Measurements from ENCODE around the gene EFHB.

GRCh38 chr3:19911452-19911851 is 22.6 kb downstream of the EFHB start:
- TF ChIP-seq, protein P1, sequence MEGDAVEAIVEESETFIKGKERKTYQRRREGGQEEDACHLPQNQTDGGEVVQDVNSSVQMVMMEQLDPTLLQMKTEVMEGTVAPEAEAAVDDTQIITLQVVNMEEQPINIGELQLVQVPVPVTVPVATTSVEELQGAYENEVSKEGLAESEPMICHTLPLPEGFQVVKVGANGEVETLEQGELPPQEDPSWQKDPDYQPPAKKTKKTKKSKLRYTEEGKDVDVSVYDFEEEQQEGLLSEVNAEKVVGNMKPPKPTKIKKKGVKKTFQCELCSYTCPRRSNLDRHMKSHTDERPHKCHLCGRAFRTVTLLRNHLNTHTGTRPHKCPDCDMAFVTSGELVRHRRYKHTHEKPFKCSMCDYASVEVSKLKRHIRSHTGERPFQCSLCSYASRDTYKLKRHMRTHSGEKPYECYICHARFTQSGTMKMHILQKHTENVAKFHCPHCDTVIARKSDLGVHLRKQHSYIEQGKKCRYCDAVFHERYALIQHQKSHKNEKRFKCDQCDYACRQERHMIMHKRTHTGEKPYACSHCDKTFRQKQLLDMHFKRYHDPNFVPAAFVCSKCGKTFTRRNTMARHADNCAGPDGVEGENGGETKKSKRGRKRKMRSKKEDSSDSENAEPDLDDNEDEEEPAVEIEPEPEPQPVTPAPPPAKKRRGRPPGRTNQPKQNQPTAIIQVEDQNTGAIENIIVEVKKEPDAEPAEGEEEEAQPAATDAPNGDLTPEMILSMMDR (IDR thresholded peaks at IDR 0.05; ENCODE audit: low read length): no peak
- TF ChIP-seq EZH2 (IDR thresholded peaks at IDR 0.05; ENCODE audit: borderline replicate concordance, low read length): no peak

Measured in OCI-LY1 (cell line).